Measurements from ENCODE around the gene ZNF669.
"Not testable (repeated sequence)": the region's sequence is repeated elsewhere in the genome, so short reads cannot be mapped to it uniquely, and the experiment has no call there.

- not testable (repeated sequence) for TF ChIP-seq CTCF (IDR thresholded peaks at IDR 0.05; ENCODE audit: insufficient read depth, low read length); REST (IDR thresholded peaks at IDR 0.05; ENCODE audit: insufficient replicate concordance, low read depth); GABPA (IDR thresholded peaks at IDR 0.05; ENCODE audit: low read depth); POLR2AphosphoS5 (IDR thresholded peaks at IDR 0.05; ENCODE audit: low read depth)
Observed at GRCh38 chr1:247127519-247128282, 23.5 kb upstream of the ZNF669 start.

All from HL-60 (cell line).